ENCODE data around the gene HMBS.
"Not testable (repeated sequence)": the region's sequence is repeated elsewhere in the genome, so short reads cannot be mapped to it uniquely, and the experiment has no call there.

HMBS gene

GRCh38 chr11:119057000-119057769, 27.5 kb upstream of the HMBS start, which contains the start of gene HYOU1:
Gene HYOU1, minus strand, starts transcription at chr11:119057205. Its CDS starts 1,045 bp downstream, at chr11:119056160.
- TF ChIP-seq CTCF (conservative IDR thresholded peaks at IDR 0.05; ENCODE audit: low read length), result no peak; the same call in 1 of the 2 replicates
- TF ChIP-seq EZH2phosphoT487 (IDR thresholded peaks at IDR 0.05; ENCODE audit: borderline replicate concordance), result no peak
- Histone ChIP-seq H3K9me2 (replicated peaks; ENCODE audit: low read depth, low read length) (no peaks in the 10 kb centered on the region), H2AFZ (ENCODE audit: low read length) (peak within 1 kb of the TSS; percentile 82), H3K9ac (ENCODE audit: low read depth, low read length, poor library complexity, severe bottlenecking) (peak within 1 kb of the TSS; percentile 99), H4K20me1 (ENCODE audit: insufficient read depth, low read length, poor library complexity, severe bottlenecking) (peaks cover 31% of the 10 kb centered on the region), H3K27me3 (ENCODE audit: insufficient read depth, low read length, poor library complexity, severe bottlenecking) (peaks cover 6% of the 10 kb centered on the region), H3K79me2 (ENCODE audit: insufficient read depth, low read length) (peaks cover 54% of the 10 kb centered on the region), H3F3A (ENCODE audit: low read depth) (no peaks in the 10 kb centered on the region), H3K4me3 (ENCODE audit: low read length, poor library complexity, severe bottlenecking) (peak within 1 kb of the TSS; percentile 94), H3K4me2 (ENCODE audit: low read depth, low read length, poor library complexity, severe bottlenecking) (peak within 1 kb of the TSS; percentile 93), H3K36me3 (ENCODE audit: insufficient read depth, low read length) (peaks cover 30% of the 10 kb centered on the region), H3K4me1 (ENCODE audit: insufficient read depth, low read length, poor library complexity, severe bottlenecking) (peaks cover 26% of the 10 kb centered on the region), H3K9me3 (ENCODE audit: insufficient read depth, low read depth, low read length) (no peaks in the 10 kb centered on the region)

GRCh38 chr11:119059128-119059527, 25.6 kb upstream of the HMBS start:
- H3K4me2 ChIP-seq (ENCODE audit: low read depth, low read length, poor library complexity, severe bottlenecking); H3K27me3 ChIP-seq (ENCODE audit: insufficient read depth, low read length, poor library complexity, severe bottlenecking); H3K9ac ChIP-seq (ENCODE audit: low read depth, low read length, poor library complexity, severe bottlenecking); H2AFZ ChIP-seq (ENCODE audit: low read length); H3K9me2 ChIP-seq (replicated peaks; ENCODE audit: low read depth, low read length); H3K9me3 ChIP-seq (ENCODE audit: insufficient read depth, low read depth, low read length); H3K4me3 ChIP-seq (ENCODE audit: low read length, poor library complexity, severe bottlenecking); H3F3A ChIP-seq (ENCODE audit: low read depth): not testable (repeated sequence)
- Histone ChIP-seq H3K36me3 (ENCODE audit: insufficient read depth, low read length) (peaks cover 10% of the 10 kb centered on the region; the same call in 1 of the 2 replicates), H4K20me1 (ENCODE audit: insufficient read depth, low read length, poor library complexity, severe bottlenecking) (peaks cover 26% of the 10 kb centered on the region), H3K79me2 (ENCODE audit: insufficient read depth, low read length) (peaks cover 36% of the 10 kb centered on the region), H3K4me1 (ENCODE audit: insufficient read depth, low read length, poor library complexity, severe bottlenecking) (peaks cover 24% of the 10 kb centered on the region)

GRCh38 chr11:119061256-119061655, 23.4 kb upstream of the HMBS start:
- Histone ChIP-seq H4K20me1 (ENCODE audit: insufficient read depth, low read length, poor library complexity, severe bottlenecking) (peaks cover 5% of the 10 kb centered on the region), H3K4me2 (ENCODE audit: low read depth, low read length, poor library complexity, severe bottlenecking) (no peak overlapping the region), H3K4me1 (ENCODE audit: insufficient read depth, low read length, poor library complexity, severe bottlenecking) (peaks cover 13% of the 10 kb centered on the region), H3K9me3 (ENCODE audit: insufficient read depth, low read depth, low read length) (no peaks in the 10 kb centered on the region), H3F3A (ENCODE audit: low read depth) (no peaks in the 10 kb centered on the region), H3K27me3 (ENCODE audit: insufficient read depth, low read length, poor library complexity, severe bottlenecking) (peaks cover 6% of the 10 kb centered on the region), H3K79me2 (ENCODE audit: insufficient read depth, low read length) (peaks cover 19% of the 10 kb centered on the region), H3K36me3 (ENCODE audit: insufficient read depth, low read length) (no peaks in the 10 kb centered on the region), H3K4me3 (ENCODE audit: low read length, poor library complexity, severe bottlenecking) (no peak overlapping the region), H3K9me2 (replicated peaks; ENCODE audit: low read depth, low read length) (no peaks in the 10 kb centered on the region), H2AFZ (ENCODE audit: low read length) (no peak overlapping the region), H3K9ac (ENCODE audit: low read depth, low read length, poor library complexity, severe bottlenecking) (no peak overlapping the region)
- TF ChIP-seq EZH2phosphoT487 (IDR thresholded peaks at IDR 0.05; ENCODE audit: borderline replicate concordance) (no peak), CTCF (conservative IDR thresholded peaks at IDR 0.05; ENCODE audit: low read length) (no peak)

GRCh38 chr11:119062779-119063178, 21.9 kb upstream of the HMBS start:
- Histone ChIP-seq H2AFZ (ENCODE audit: low read length) (no peak overlapping the region), H3K36me3 (ENCODE audit: insufficient read depth, low read length) (no peaks in the 10 kb centered on the region), H3K4me2 (ENCODE audit: low read depth, low read length, poor library complexity, severe bottlenecking) (no peak overlapping the region), H3F3A (ENCODE audit: low read depth) (no peaks in the 10 kb centered on the region), H3K79me2 (ENCODE audit: insufficient read depth, low read length) (peaks cover 13% of the 10 kb centered on the region), H3K9me2 (replicated peaks; ENCODE audit: low read depth, low read length) (no peaks in the 10 kb centered on the region), H4K20me1 (ENCODE audit: insufficient read depth, low read length, poor library complexity, severe bottlenecking) (no peaks in the 10 kb centered on the region), H3K4me1 (ENCODE audit: insufficient read depth, low read length, poor library complexity, severe bottlenecking) (peaks cover 20% of the 10 kb centered on the region), H3K9me3 (ENCODE audit: insufficient read depth, low read depth, low read length) (no peaks in the 10 kb centered on the region), H3K27me3 (ENCODE audit: insufficient read depth, low read length, poor library complexity, severe bottlenecking) (no peaks in the 10 kb centered on the region), H3K4me3 (ENCODE audit: low read length, poor library complexity, severe bottlenecking) (no peak overlapping the region), H3K9ac (ENCODE audit: low read depth, low read length, poor library complexity, severe bottlenecking) (no peak overlapping the region)
- TF ChIP-seq EZH2phosphoT487 (IDR thresholded peaks at IDR 0.05; ENCODE audit: borderline replicate concordance) (no peak), CTCF (conservative IDR thresholded peaks at IDR 0.05; ENCODE audit: low read length) (no peak)

All from Loucy (cell line).